Heart left ventricle (tissue), 16 donors: ENCODE data around the gene NRDE2. TPM values are rescaled to one million over a fixed set of nuclear protein-coding genes. Genes with fewer than 3 reads are reported as not detected.

ENCODE experiments used
- ATAC-seq, 4 donors: fragments of 200-7000 bp; cut with Tn5 transposase; one replicate each; pipeline ENCODE4 v1.9.1; 2020 to 2022; ENCODE audit warnings: moderate library complexity in 4 of 4, mild to moderate bottlenecking in 3 of 4, moderate number of reproducible peaks in 1 of 4
- DNase-seq, 5 donors: peaks; one replicate each; pipeline ENCODE4 v3.0.0-alpha.2; 2020
- H3K27ac ChIP-seq, 12 donors: fragments of 200-600 bp; sonication (generic) in 4 of 12; one replicate each; pipeline versions ENCODE4 v1.5.0 to v1.8.0; 2016 to 2022; ENCODE audit warnings: mild to moderate bottlenecking in 2 of 12
- H3K27me3 ChIP-seq, 9 donors: fragments of 200-600 bp; sonication (generic) in 2 of 9; one replicate each; pipeline versions ENCODE4 v1.5.1 to v1.8.0; 2016 to 2022; ENCODE audit warnings: mild to moderate bottlenecking in 3 of 9
- H3K36me3 ChIP-seq, 9 donors: fragments of 200-600 bp; sonication (generic) in 2 of 9; one replicate each; pipeline versions ENCODE4 v1.5.0 to v1.8.0; 2018 to 2022; ENCODE audit warnings: mild to moderate bottlenecking in 2 of 9
- H3K4me1 ChIP-seq, 12 donors: fragments of 200-600 bp; sonication (generic) in 4 of 12; one replicate each; pipeline versions ENCODE4 v1.5.0 to v1.8.0; 2016 to 2022; ENCODE audit warnings: mild to moderate bottlenecking in 3 of 12
- H3K4me3 ChIP-seq, 12 donors: fragments of 200-600 bp; sonication (generic) in 4 of 12; one replicate each; pipeline versions ENCODE4 v1.5.0 to v1.8.0; 2017 to 2022; ENCODE audit warnings: mild to moderate bottlenecking in 9 of 12, moderate library complexity in 4 of 12
- H3K9me3 ChIP-seq, 12 donors: fragments of 200-600 bp; sonication (generic) in 4 of 12; one replicate each; pipeline versions ENCODE4 v1.5.0 to v1.8.0; 2016 to 2022; ENCODE audit warnings: mild to moderate bottlenecking in 1 of 12
- POLR2A ChIP-seq, 2 donors: fragments of 450-650 bp; IDR thresholded peaks; one replicate each; pipeline ENCODE4 v1.6.1; 2017; ENCODE audit warnings: antibody characterized with exemption in 2 of 2, mild to moderate bottlenecking in 2 of 2, moderate library complexity in 2 of 2
- WGBS, 4 donors: extraction: QIAGEN DNeasy Blood & Tissue Kit in 2 of 4; methylation state at CpG; one replicate each; pipeline versions ENCODE4 v1.1.5 to v1.1.7; 2013 to 2018; 5-methylcytosine and 5-hydroxymethylcytosine counted together
- intact Hi-C, 10 donors: fragments of 100-400 bp; cut with DNase I; formaldehyde crosslinking; loops; one replicate each; pipeline versions ENCODE4 v1.11.1 to v1.14.2; 2022
- polyA plus RNA-seq, 2 donors: library from polyadenylated mRNA; stranded (reverse); fragments of 200-250 nt; gene quantifications; one replicate each; pipeline ENCODE4 v1.2.3, GENCODE V29; 2013
- total RNA-seq, 9 donors: library from RNA; depleted of rRNA in 2 of 9; stranded (reverse); fragments of >200 nt in 2 of 9; fragmentation: NEBNext Ultra II Directional in 3 of 9; extraction: Animal tissue kit (Norgen Biotek cat#: 25700) in 3 of 9; gene quantifications; one replicate each; pipeline versions ENCODE4 v1.1.0 to v1.2.4, GENCODE V29; 2016 to 2023
- TF ChIP-seq, protein P1 (sequence below), 12 donors: fragments of 200-600 bp; sonication (generic) in 4 of 12; IDR thresholded peaks; one replicate each; pipeline versions ENCODE4 v1.5.0 to v1.8.0; 2018 to 2022; ENCODE audit warnings: antibody characterized with exemption in 12 of 12, mild to moderate bottlenecking in 5 of 12
- donor health status: ischemic (EF 13 %, LVEDD 7.1; RV severe dilation, severe dysfunction).
- donor health status: healthy with polysubstance abuse.
- donor health status: DM: no; HTN: yes; CAD: no.
- donor health status: DM: no; HTN: no; CAD: no.
- donor health status: ischemic (EF 25% LVEDD 6.9; RV normal size, moderate dysfunction).
- donor health status: ischemic (EF 25% LVEDD 5.7; RV mildly dilated, moderate dysfunction).
- donor health status: healthy.
- donor health status: DM: yes; HTN: yes; CAD: no.
- donor health status: ischemic (EF 35%, LVEDD 5.7; RV mildly dilated, moderate dysfunction).
- donor health status: nonischemic (EF 11% LVEDD 7.7; RV severe dilation, severe dysfunction).
- donor health status: DM: yes; HTN: yes; CAD: no.
- donor health status: PGD.
- donor health status: ischemic (EF 29% LVEDD 5.4; RV normal size, mild dysfunction).
- donor health status: nonischemic (EF 23%, LVEDD 6.1; RV moderate dilation, normal function).

The NRDE2 gene
- total and polyA plus RNA-seq, 11 donors: 5.2 to 15.4 (median 9.4) TPM

DNA sequence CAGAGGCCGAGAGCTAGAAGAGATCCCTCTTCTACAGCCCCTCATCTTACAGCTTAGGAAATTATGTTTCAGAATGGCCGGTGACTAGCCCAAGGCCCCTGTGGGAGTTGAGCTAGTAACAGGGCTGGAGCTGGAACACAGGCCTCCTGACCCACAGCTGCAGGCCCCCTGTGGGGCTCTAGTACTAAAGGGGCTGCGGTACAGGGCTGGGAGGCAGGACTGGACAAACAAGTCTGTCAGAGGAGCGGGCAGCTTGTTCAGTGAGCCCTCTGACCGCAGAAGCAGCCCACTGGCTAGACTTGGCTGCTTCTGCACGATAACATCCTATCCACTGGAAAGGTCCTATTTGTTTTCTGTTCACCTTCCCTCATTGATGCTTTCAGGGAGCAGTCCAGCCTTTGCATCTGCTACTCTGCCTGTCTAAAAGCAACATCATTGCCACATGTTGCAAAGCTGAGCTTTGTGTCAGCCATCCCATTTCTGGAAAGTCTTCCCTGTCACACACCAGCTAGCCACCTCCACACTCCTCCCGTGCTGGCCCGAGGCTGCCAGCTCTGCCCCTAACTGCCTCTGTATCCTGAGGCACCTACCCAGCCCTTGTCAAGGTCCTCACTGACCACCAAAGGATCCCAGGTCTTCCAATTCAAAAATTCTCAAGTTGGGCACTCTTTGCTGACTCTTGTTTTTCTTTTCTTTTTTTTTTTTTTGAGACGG lies 65.1 kb downstream of the NRDE2 start:
- no peak overlapping the region for H3K27ac ChIP-seq
- H3K4me3 ChIP-seq: no peak overlapping the region
- 92 to 95% (median 93%) methylated on average over 9 of the region's 9 CpGs for WGBS, 4 donors
- peak in 1 of 4 donors; percentile 29 for ATAC-seq
- no peaks in the 10 kb centered on the region for H3K4me1 ChIP-seq
- no peak for DNase-seq
- no peaks in the 10 kb centered on the region for H3K27me3 ChIP-seq
- TF ChIP-seq, protein P1, sequence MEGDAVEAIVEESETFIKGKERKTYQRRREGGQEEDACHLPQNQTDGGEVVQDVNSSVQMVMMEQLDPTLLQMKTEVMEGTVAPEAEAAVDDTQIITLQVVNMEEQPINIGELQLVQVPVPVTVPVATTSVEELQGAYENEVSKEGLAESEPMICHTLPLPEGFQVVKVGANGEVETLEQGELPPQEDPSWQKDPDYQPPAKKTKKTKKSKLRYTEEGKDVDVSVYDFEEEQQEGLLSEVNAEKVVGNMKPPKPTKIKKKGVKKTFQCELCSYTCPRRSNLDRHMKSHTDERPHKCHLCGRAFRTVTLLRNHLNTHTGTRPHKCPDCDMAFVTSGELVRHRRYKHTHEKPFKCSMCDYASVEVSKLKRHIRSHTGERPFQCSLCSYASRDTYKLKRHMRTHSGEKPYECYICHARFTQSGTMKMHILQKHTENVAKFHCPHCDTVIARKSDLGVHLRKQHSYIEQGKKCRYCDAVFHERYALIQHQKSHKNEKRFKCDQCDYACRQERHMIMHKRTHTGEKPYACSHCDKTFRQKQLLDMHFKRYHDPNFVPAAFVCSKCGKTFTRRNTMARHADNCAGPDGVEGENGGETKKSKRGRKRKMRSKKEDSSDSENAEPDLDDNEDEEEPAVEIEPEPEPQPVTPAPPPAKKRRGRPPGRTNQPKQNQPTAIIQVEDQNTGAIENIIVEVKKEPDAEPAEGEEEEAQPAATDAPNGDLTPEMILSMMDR (IDR thresholded peaks at IDR 0.05): no peak
- TF ChIP-seq POLR2A (IDR thresholded peaks at IDR 0.05): no peak
- no peaks in the 10 kb centered on the region for H3K9me3 ChIP-seq
- peaks cover 4 to 100% (median 96%) of the 10 kb centered on the region in 9 donors for H3K36me3 ChIP-seq
- intact Hi-C loops: no loop called here

- Histone ChIP-seq H3K4me3 (no peak overlapping the region), H3K36me3 (peaks cover 4 to 100% (median 91%) of the 10 kb centered on the region in 9 donors), H3K27ac (no peak overlapping the region), H3K9me3 (no peaks in the 10 kb centered on the region), H3K4me1 (peaks cover 0 to 4% (median 0%) of the 10 kb centered on the region in 12 donors), H3K27me3 (no peaks in the 10 kb centered on the region)
- no peak for DNase-seq
- no peak for TF ChIP-seq POLR2A (IDR thresholded peaks at IDR 0.05)
- TF ChIP-seq, protein P1 (IDR thresholded peaks at IDR 0.05): no peak
- WGBS, 4 donors: 73 to 86% (median 83%) methylated on average over 7 to 8 of the region's 8 CpGs
- no peak for ATAC-seq
- intact Hi-C loops: no loop called here
Observed at GRCh38 chr14:90263748-90264449, 67.8 kb downstream of the NRDE2 start.

DNA sequence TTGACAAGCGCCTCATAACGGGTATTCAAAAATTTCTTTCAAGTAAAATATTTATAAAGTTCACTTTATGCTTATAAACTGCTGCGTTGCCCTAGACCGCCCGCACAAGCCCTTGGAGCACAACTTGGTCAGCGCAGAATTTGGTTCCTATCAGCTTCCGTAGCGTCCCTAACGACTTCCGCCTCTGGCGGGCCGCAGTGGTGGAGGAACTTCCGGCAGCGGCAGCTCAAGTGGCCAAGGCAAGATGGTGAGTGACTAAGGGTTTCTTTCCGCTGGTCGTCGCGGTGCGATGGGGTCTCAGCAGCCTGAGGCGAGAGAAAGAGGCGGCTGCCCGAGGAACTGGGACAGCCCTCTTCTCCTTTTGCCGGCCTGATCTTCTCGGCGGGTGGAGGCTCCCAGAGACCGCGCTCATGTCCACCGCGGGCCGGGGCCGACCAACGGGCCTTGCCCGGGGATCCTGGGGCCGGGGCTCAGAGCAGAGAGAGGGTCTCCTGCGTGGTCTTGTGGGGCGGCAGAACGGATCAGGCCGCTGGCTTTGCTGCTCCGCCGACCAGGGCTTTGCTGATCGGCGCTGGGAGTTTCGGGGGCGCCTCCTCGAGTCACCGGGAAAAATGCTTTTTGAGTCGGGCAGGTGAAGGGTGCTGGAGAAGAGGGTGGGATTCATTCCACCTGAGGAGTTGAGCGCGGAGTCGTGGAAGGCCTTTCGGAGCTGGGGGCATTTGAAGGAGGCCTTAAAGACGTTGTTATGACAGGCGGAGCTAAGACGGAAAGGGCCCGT lies 75.2 kb downstream of the NRDE2 start, which contains the start of gene PSMC1:
Gene PSMC1, plus strand, starts transcription at position 200 of the 778 bp plus-strand sequence. Its CDS starts 45 bp downstream, at position 245.
- intact Hi-C loops: no loop called here
- peaks cover 0 to 31% (median 22%) of the 10 kb centered on the region in 9 donors for H3K36me3 ChIP-seq
- H3K27me3 ChIP-seq: peaks cover 0 to 4% (median 0%) of the 10 kb centered on the region in 9 donors
- TF ChIP-seq, protein P1 (IDR thresholded peaks at IDR 0.05): peak in 2 of 12 donors; percentile 8 to 19
- peak in 1 of 2 donors; percentile 47 for TF ChIP-seq POLR2A (IDR thresholded peaks at IDR 0.05)
- peak within 1 kb of the TSS; percentile 34 to 93 (median 86) for H3K27ac ChIP-seq
- ATAC-seq (peak; percentile 95 to 99 (median 98)), DNase-seq (peak; percentile 92 to 94 (median 94))
- no peaks in the 10 kb centered on the region for H3K9me3 ChIP-seq
- peaks cover 4 to 26% (median 16%) of the 10 kb centered on the region in 12 donors for H3K4me1 ChIP-seq
- H3K4me3 ChIP-seq: peak within 1 kb of the TSS; percentile 80 to 99 (median 95)
- 0 to 1% (median 1%) methylated on average over 50 to 55 of the region's 55 CpGs for WGBS, 4 donors
